T-cell (primary cell): Measurements from ENCODE around the gene SMIM43. TPM values are rescaled to one million over a fixed set of nuclear protein-coding genes. Genes with fewer than 3 reads are reported as not detected.
"Not testable (repeated sequence)": the region's sequence is repeated elsewhere in the genome, so short reads cannot be mapped to it uniquely, and the experiment has no call there.

Experiments
- ATAC-seq, 4 experiments: fragments of 200-7000 bp in 3 of 4; fragments of 150-1000 bp in 1 of 4; cut with Tn5 transposase; replicated peaks in 1 of 4; 1 replicate in 3 of 4; 2 replicates in 1 of 4; pipeline ENCODE4 v1.10.0; 2021; ENCODE audit warnings: moderate library complexity in 3 of 4, mild to moderate bottlenecking in 2 of 4, moderate number of reproducible peaks in 1 of 4
- CTCF ChIA-PET, 2 donors: fragments of 300-600 bp; sonication (Branson Sonifier 250); formaldehyde crosslinking; loops; one replicate each; lab custom pipeline; 2022; ENCODE audit warnings: antibody characterized with exemption in 2 of 2; lab: Charles Lee
- POLR2A ChIA-PET, 2 donors: fragments of 300-600 bp; sonication (Branson Sonifier 250); formaldehyde crosslinking; loops; one replicate each; lab custom pipeline; 2022; ENCODE audit warnings: antibody characterized with exemption in 2 of 2; lab: Charles Lee
- DNase-seq, 35 experiments: peaks; one replicate each; pipeline versions ENCODE4 v3.0.0 to v3.0.0-alpha.2; 2013 to 2023
- H3K27ac ChIP-seq: one replicate; pipeline ENCODE4 v1.5.1; 2013; ENCODE audit warnings: low read length
- H3K27me3 ChIP-seq, 2 experiments: replicated peaks in 1 of 2; 1 replicate in 1 of 2; 2 replicates in 1 of 2; pipeline versions ENCODE4 v1.6.1 to v1.7.0; 2013; ENCODE audit warnings: low read length in 1 of 2, mixed read lengths in 1 of 2; ENCODE audit not compliant: control insufficient read depth in 2 of 2, insufficient read depth in 2 of 2; ENCODE audit errors: extremely low read depth in 1 of 2
- H3K36me3 ChIP-seq, 2 donors: 1 replicate in 1 of 2; 2 replicates in 1 of 2; pipeline versions ENCODE4 v1.6.1 to v1.7.0; 2013; ENCODE audit warnings: low read length in 1 of 2; ENCODE audit not compliant: control insufficient read depth in 2 of 2, insufficient read depth in 1 of 2; ENCODE audit errors: extremely low read depth in 1 of 2
- H3K4me1 ChIP-seq, 2 experiments: 1 replicate in 1 of 2; 2 replicates in 1 of 2; pipeline versions ENCODE4 v1.6.1 to v1.7.0; 2013; ENCODE audit warnings: low read length in 2 of 2, mixed read lengths in 1 of 2; ENCODE audit not compliant: insufficient read depth in 2 of 2, control insufficient read depth in 1 of 2; ENCODE audit errors: extremely low read depth in 1 of 2
- H3K4me3 ChIP-seq, 2 donors: 1 replicate in 1 of 2; 2 replicates in 1 of 2; pipeline versions ENCODE4 v1.5.1 to v1.7.0; 2013; ENCODE audit warnings: mild to moderate bottlenecking in 2 of 2, low read length in 1 of 2, moderate library complexity in 1 of 2; ENCODE audit not compliant: control insufficient read depth in 1 of 2; ENCODE audit errors: extremely low read depth in 1 of 2
- H3K9me3 ChIP-seq: 2 replicates; pipeline ENCODE4 v1.7.0; 2013
- H3K27ac Mint-ChIP-seq, 2 donors: one replicate each; pipeline ENCODE4 v1.8.0; 2020 to 2021; ENCODE audit warnings: mild to moderate bottlenecking in 2 of 2, mixed read lengths in 2 of 2
- H3K27me3 Mint-ChIP-seq, 2 donors: one replicate each; pipeline ENCODE4 v1.8.0; 2021 to 2022; ENCODE audit warnings: mixed read lengths in 2 of 2
- H3K36me3 Mint-ChIP-seq: one replicate; pipeline ENCODE4 v1.8.0; 2021; ENCODE audit warnings: mixed read lengths
- H3K4me1 Mint-ChIP-seq, 3 donors: one replicate each; pipeline ENCODE4 v1.8.0; 2020 to 2022; ENCODE audit warnings: mixed read lengths in 3 of 3, mild to moderate bottlenecking in 1 of 3
- H3K4me3 Mint-ChIP-seq, 3 donors: one replicate each; pipeline ENCODE4 v1.8.0; 2020 to 2022; ENCODE audit warnings: mild to moderate bottlenecking in 3 of 3, mixed read lengths in 3 of 3, moderate library complexity in 3 of 3
- H3K9me3 Mint-ChIP-seq, 3 donors: one replicate each; pipeline ENCODE4 v1.8.0; 2020 to 2022; ENCODE audit warnings: mixed read lengths in 3 of 3
- WGBS: methylation state at CpG from one replicate; pipeline ENCODE4 v1.1.5; 2013; ENCODE audit warnings: missing lambda C conversion rate; ENCODE audit not compliant: insufficient coverage; 5-methylcytosine and 5-hydroxymethylcytosine counted together
- total RNA-seq, 35 experiments: library from RNA in 6 of 35; stranded (reverse) in 6 of 35; fragments of 120-200 nt in 1 of 35; gene quantifications; one replicate each; pipeline versions ENCODE4 v1.2.1 to v1.2.4 and lab custom pipeline; 2013 to 2026

The SMIM43 gene
- total RNA-seq, 5 donors from 2014 or later (not counting 1 experiment from before 2014, with no cell fraction given), result 0.43 TPM; not detected in 4

GRCh38 chr4:121736735-121737351, 28.1 kb downstream of the SMIM43 start:
- H3K4me3 ChIP-seq, result no peak overlapping the region
- H3K27ac Mint-ChIP-seq, result no peak overlapping the region

GRCh38 chr4:121734571-121734970, 30.4 kb downstream of the SMIM43 start:
- H3K4me1 Mint-ChIP-seq, result no peaks in the 10 kb centered on the region
- no peak for DNase-seq

More at GRCh38 chr4:121736735-121737351, 28.1 kb downstream of the SMIM43 start:
- H3K27me3 Mint-ChIP-seq, result peaks cover 9 to 18% of the 10 kb centered on the region in 2 donors
- peak in 7 of 35 experiments; percentile 1 to 43 (median 5) for DNase-seq
- ATAC-seq, result no peak
- WGBS, result no CpG with 5 or more reads among the region's 5 CpGs
- Histone ChIP-seq H3K27me3 (peaks cover 0 to under 1% of the 10 kb centered on the region in 2 experiments), H3K36me3 (no peaks in the 10 kb centered on the region), H3K27ac (no peak overlapping the region), H3K9me3 (no peaks in the 10 kb centered on the region), H3K4me1 (no peaks in the 10 kb centered on the region)
- ChIA-PET CTCF (interaction anchor here in 1 of 2 donors (0.7 to 1.4 kb wide), 3 partner anchors 164 to 274 kb away, joined by 4 to 9 read pairs (median 4); no protein-coding TSS in a partner anchor), POLR2A (interaction anchor here in 1 of 2 donors (0.6 kb wide), 1 partner anchor 996 kb away, joined by 8 read pairs; no protein-coding TSS in a partner anchor)
- no peaks in the 10 kb centered on the region for H3K4me1 Mint-ChIP-seq
- H3K4me3 Mint-ChIP-seq, result no peak overlapping the region
- H3K9me3 Mint-ChIP-seq, result no peaks in the 10 kb centered on the region
- no peaks in the 10 kb centered on the region for H3K36me3 Mint-ChIP-seq

GRCh38 chr4:121733942-121734341, 31.0 kb downstream of the SMIM43 start:
- Histone ChIP-seq H3K4me1 (no peaks in the 10 kb centered on the region), H3K9me3 (no peaks in the 10 kb centered on the region), H3K4me3 (no peak overlapping the region), H3K27ac (no peak overlapping the region), H3K36me3 (no peaks in the 10 kb centered on the region), H3K27me3 (peaks cover 0 to 2% of the 10 kb centered on the region in 2 experiments)
- ChIA-PET POLR2A (no interaction called here), CTCF (no interaction called here)
- H3K4me3 Mint-ChIP-seq, result no peak overlapping the region
- H3K36me3 Mint-ChIP-seq, result no peaks in the 10 kb centered on the region
- H3K4me1 Mint-ChIP-seq, result no peaks in the 10 kb centered on the region
- WGBS, result no CpG with 5 or more reads among the region's 1 CpG
- DNase-seq, result no peak
- ATAC-seq, result no peak
- no peak overlapping the region for H3K27ac Mint-ChIP-seq
- peaks cover 6 to 14% of the 10 kb centered on the region in 2 donors for H3K27me3 Mint-ChIP-seq
- H3K9me3 Mint-ChIP-seq, result no peaks in the 10 kb centered on the region

More at GRCh38 chr4:121734571-121734970, 30.4 kb downstream of the SMIM43 start:
- Mint-ChIP-seq H3K27me3 (peaks cover 6 to 15% of the 10 kb centered on the region in 2 donors), H3K36me3 (no peaks in the 10 kb centered on the region), H3K27ac (no peak overlapping the region), H3K4me3 (no peak overlapping the region), H3K9me3 (no peaks in the 10 kb centered on the region)
- H3K9me3 ChIP-seq, result no peaks in the 10 kb centered on the region
- no peaks in the 10 kb centered on the region for H3K36me3 ChIP-seq
- ChIA-PET POLR2A (no interaction called here), CTCF (interaction anchor here (0.6 to 1.0 kb wide), 2 partner anchors 29 to 1574 kb away, joined by 3 to 4 read pairs; no protein-coding TSS in a partner anchor)
- no peak overlapping the region for H3K4me3 ChIP-seq
- H3K27ac ChIP-seq, result no peak overlapping the region
- no peak for ATAC-seq
- no peaks in the 10 kb centered on the region for H3K4me1 ChIP-seq
- no CpG with 5 or more reads among the region's 1 CpG for WGBS
- peaks cover 0 to 2% of the 10 kb centered on the region in 2 experiments for H3K27me3 ChIP-seq

GRCh38 chr4:121729753-121730152, 35.2 kb downstream of the SMIM43 start:
- H3K27me3 ChIP-seq, H3K4me3 ChIP-seq, H3K9me3 Mint-ChIP-seq, ATAC-seq, DNase-seq, H3K4me1 Mint-ChIP-seq, CTCF ChIA-PET, H3K36me3 Mint-ChIP-seq, H3K9me3 ChIP-seq, H3K4me1 ChIP-seq, H3K36me3 ChIP-seq, H3K27ac ChIP-seq, H3K4me3 Mint-ChIP-seq, H3K27ac Mint-ChIP-seq: not testable (repeated sequence)
- no CpG with 5 or more reads among the region's 2 CpGs for WGBS
- peaks cover 4 to 11% of the 10 kb centered on the region in 2 donors for H3K27me3 Mint-ChIP-seq
- POLR2A ChIA-PET, result interaction anchor here in 1 of 2 donors (0.7 kb wide), 1 partner anchor 77 kb away, joined by 3 read pairs; no protein-coding TSS in a partner anchor

- Histone ChIP-seq H3K27me3 (peaks cover 0 to 2% of the 10 kb centered on the region in 2 experiments), H3K4me1 (peaks cover 0 to 2% of the 10 kb centered on the region in 2 experiments), H3K27ac (no peak overlapping the region), H3K9me3 (no peaks in the 10 kb centered on the region), H3K36me3 (no peaks in the 10 kb centered on the region), H3K4me3 (no peak overlapping the region)
- Mint-ChIP-seq H3K9me3 (no peaks in the 10 kb centered on the region), H3K27me3 (peaks cover 4 to 11% of the 10 kb centered on the region in 2 donors), H3K36me3 (no peaks in the 10 kb centered on the region), H3K4me1 (no peaks in the 10 kb centered on the region), H3K27ac (no peak overlapping the region), H3K4me3 (no peak overlapping the region)
- ChIA-PET POLR2A (interaction anchor here in 1 of 2 donors (0.6 kb wide), 1 partner anchor 180 kb away, joined by 4 read pairs; no protein-coding TSS in a partner anchor), CTCF (no interaction called here)
- ATAC-seq (no peak), DNase-seq (no peak)
- no CpG with 5 or more reads among the region's 3 CpGs for WGBS
Observed at GRCh38 chr4:121728798-121729226, 36.2 kb downstream of the SMIM43 start.

- WGBS, result 100% methylated on average over 2 of the region's 4 CpGs
- Mint-ChIP-seq H3K36me3 (no peaks in the 10 kb centered on the region), H3K27ac (no peak overlapping the region), H3K4me3 (no peak overlapping the region), H3K27me3 (peaks cover 4 to 11% of the 10 kb centered on the region in 2 donors), H3K9me3 (no peaks in the 10 kb centered on the region), H3K4me1 (no peaks in the 10 kb centered on the region)
- Histone ChIP-seq H3K9me3 (no peaks in the 10 kb centered on the region), H3K4me1 (peaks cover 0 to 2% of the 10 kb centered on the region in 2 experiments), H3K27me3 (peaks cover 0 to 2% of the 10 kb centered on the region in 2 experiments), H3K4me3 (no peak overlapping the region), H3K27ac (no peak overlapping the region), H3K36me3 (no peaks in the 10 kb centered on the region)
- no peak for ATAC-seq
- CTCF ChIA-PET, result interaction anchor here in 1 of 2 donors (0.8 kb wide), 1 partner anchor 94 kb away, joined by 3 read pairs; no protein-coding TSS in a partner anchor
- DNase-seq, result no peak
- POLR2A ChIA-PET, result no interaction called here
Observed at GRCh38 chr4:121728066-121728465, 36.9 kb downstream of the SMIM43 start.
